WI38 (cell line): ENCODE results near the gene PCDH15.
"Not testable (repeated sequence)": the region's sequence is repeated elsewhere in the genome, so short reads cannot be mapped to it uniquely, and the experiment has no call there.

ENCODE experiments used
- H3K4me3 ChIP-seq: 2 replicates; pipeline ENCODE4 v1.5.1; 2011; ENCODE audit warnings: low read depth, mild to moderate bottlenecking, control low read depth, low read length
- TF ChIP-seq, protein P1 (sequence below): IDR thresholded peaks from 2 replicates; pipeline ENCODE4 v1.5.1; 2012; ENCODE audit warnings: low read depth, mild to moderate bottlenecking, control low read depth, low read length

Gene PCDH15

GRCh38 chr10:53957401-53957800 lies 843.6 kb downstream of the PCDH15 start:
- H3K4me3 ChIP-seq, result no peak overlapping the region
- TF ChIP-seq, protein P1, sequence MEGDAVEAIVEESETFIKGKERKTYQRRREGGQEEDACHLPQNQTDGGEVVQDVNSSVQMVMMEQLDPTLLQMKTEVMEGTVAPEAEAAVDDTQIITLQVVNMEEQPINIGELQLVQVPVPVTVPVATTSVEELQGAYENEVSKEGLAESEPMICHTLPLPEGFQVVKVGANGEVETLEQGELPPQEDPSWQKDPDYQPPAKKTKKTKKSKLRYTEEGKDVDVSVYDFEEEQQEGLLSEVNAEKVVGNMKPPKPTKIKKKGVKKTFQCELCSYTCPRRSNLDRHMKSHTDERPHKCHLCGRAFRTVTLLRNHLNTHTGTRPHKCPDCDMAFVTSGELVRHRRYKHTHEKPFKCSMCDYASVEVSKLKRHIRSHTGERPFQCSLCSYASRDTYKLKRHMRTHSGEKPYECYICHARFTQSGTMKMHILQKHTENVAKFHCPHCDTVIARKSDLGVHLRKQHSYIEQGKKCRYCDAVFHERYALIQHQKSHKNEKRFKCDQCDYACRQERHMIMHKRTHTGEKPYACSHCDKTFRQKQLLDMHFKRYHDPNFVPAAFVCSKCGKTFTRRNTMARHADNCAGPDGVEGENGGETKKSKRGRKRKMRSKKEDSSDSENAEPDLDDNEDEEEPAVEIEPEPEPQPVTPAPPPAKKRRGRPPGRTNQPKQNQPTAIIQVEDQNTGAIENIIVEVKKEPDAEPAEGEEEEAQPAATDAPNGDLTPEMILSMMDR, result no peak

GRCh38 chr10:53955091-53955490 lies 845.9 kb downstream of the PCDH15 start:
- TF ChIP-seq, protein P1, result no peak
- no peak overlapping the region for H3K4me3 ChIP-seq

- TF ChIP-seq, protein P1, result no peak
These were observed 848.1 kb downstream of the PCDH15 start for GRCh38 chr10:53952698-53953630.

DNA sequence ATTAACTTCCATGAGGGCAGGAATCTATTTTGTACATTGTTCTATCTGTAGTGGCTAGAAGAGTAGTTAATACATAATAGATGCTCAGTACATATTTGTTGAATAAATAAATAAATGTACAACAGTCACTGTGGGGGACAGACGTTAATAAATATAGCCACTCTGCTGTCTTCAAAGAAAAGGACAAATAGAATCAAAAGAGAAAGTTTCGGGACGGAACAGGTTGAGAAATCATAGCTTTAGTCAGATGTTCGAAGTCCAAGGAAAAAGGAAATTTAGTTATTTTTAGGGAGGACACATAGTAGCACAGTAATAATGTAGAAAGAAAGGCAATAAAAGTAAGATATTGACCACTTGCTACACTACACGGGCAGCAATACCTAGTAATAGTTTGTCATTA lies 861.4 kb downstream of the PCDH15 start:
- H3K4me3 ChIP-seq, result no peak overlapping the region
- TF ChIP-seq, protein P1, result no peak

More at GRCh38 chr10:53952698-53953630, 848.1 kb downstream of the PCDH15 start:
- no peak overlapping the region for H3K4me3 ChIP-seq

DNA sequence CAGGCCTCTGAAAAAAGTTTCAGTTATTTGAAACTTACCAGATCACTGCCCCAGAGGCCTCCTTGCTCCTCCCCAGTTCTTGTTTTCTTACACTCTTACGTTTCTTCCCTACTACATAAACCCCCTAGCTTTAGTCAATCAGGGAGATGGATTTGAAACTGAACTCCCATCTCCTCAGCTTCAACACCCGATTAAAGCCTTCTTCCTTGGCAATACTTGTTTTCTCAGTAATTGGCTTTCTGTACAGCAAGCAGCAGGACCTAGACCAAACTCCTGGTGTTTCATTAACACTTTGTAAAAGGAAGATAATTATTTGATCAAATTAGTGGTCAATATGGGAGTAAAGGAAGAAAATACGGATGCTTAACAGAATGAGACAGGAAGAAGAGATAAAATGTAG lies 870.4 kb downstream of the PCDH15 start:
- TF ChIP-seq, protein P1, result no peak
- H3K4me3 ChIP-seq, result no peak overlapping the region

DNA sequence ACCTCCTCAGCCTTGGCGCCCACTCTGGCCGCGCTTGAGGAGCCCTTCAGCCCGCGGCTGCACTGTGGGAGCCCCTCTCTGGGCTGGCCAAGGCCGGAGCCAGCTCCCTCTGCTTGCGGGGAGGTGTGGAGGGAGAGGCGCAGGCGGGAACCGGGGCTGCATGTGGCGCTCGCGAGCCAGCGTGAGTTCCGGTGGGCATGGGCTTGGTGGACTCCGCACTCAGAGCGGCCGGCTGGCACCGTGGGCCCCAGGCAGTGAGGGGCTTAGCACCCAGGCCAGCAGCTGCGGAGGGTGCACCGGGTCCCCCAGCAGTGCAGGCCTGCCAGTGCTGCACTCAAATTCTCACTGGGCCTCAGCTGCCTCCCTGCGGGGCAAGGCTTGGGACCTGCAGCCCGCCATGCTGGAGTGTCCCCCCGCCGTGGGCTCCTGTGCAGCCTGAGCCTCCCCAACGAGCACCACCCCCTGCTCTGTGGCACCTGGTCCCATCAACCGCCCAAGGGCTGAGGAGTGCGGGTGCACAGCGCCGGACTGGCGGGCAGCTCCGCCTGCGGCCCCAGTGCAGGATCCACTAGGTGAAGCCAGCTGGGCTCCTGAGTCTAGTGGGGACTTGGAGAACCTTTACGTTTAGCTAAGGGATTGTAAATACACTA lies 876.9 kb downstream of the PCDH15 start:
- H3K4me3 ChIP-seq, result not testable (repeated sequence)

- TF ChIP-seq, protein P1, result no peak
- no peak overlapping the region for H3K4me3 ChIP-seq
These were observed 882.3 kb downstream of the PCDH15 start for GRCh38 chr10:53918755-53919154.
